Activated B cell treated with CpG ODN at 0.5 μM for 24 hours (primary cell): ENCODE measurements around the gene CNTN4. TPM values are rescaled to one million over a fixed set of nuclear protein-coding genes. Genes with fewer than 3 reads are reported as not detected.

Experiments used
- ATAC-seq: fragments of 200-7000 bp; cut with Tn5 transposase; one replicate; pipeline ENCODE4 v1.10.0; 2021; ENCODE audit warnings: low read depth, mild to moderate bottlenecking, moderate library complexity
- CTCF ChIA-PET: fragments of 350-600 bp; sonication (Branson Sonifier 250); formaldehyde crosslinking; loops from one replicate; lab custom pipeline; 2021; ENCODE audit warnings: antibody characterized with exemption; lab: Charles Lee
- POLR2A ChIA-PET: fragments of 350-600 bp; sonication (Branson Sonifier 250); formaldehyde crosslinking; loops from one replicate; lab custom pipeline; 2021; ENCODE audit warnings: antibody characterized with exemption; lab: Charles Lee
- DNase-seq: peaks from one replicate; pipeline ENCODE4 v3.0.0; 2022
- H3K27ac Mint-ChIP-seq: one replicate; pipeline ENCODE4 v1.8.0; 2020; ENCODE audit warnings: mixed read lengths
- H3K27me3 Mint-ChIP-seq: one replicate; pipeline ENCODE4 v1.8.0; 2021; ENCODE audit warnings: mixed read lengths
- H3K36me3 Mint-ChIP-seq: one replicate; pipeline ENCODE4 v1.8.0; 2021; ENCODE audit warnings: low read depth, mixed read lengths
- H3K4me1 Mint-ChIP-seq: one replicate; pipeline ENCODE4 v1.8.0; 2021; ENCODE audit warnings: mixed read lengths
- H3K4me3 Mint-ChIP-seq: one replicate; pipeline ENCODE4 v1.8.0; 2020; ENCODE audit warnings: mild to moderate bottlenecking, mixed read lengths
- H3K9me3 Mint-ChIP-seq: one replicate; pipeline ENCODE4 v1.8.0; 2020; ENCODE audit warnings: mixed read lengths
- intact Hi-C: fragments of 100-400 bp; cut with micrococcal nuclease; formaldehyde crosslinking; loops from one replicate; pipeline ENCODE4 v1.15.1; 2024
- total RNA-seq: library from RNA; stranded (reverse); gene quantifications from 2 replicates; pipeline ENCODE4 v1.2.3, GENCODE V29; 2022
- TF ChIP-seq, protein P1 (sequence below): fragments of 200-600 bp; IDR thresholded peaks from one replicate; pipeline ENCODE4 v1.8.0; 2022; ENCODE audit warnings: antibody characterized with exemption, mild to moderate bottlenecking

CNTN4 gene
- total RNA-seq, 1 donor from 2014 or later = not detected

GRCh38 chr3:3053974-3054373 lies 955.3 kb downstream of the CNTN4 start:
- Mint-ChIP-seq H3K36me3 (no peaks in the 10 kb centered on the region), H3K27me3 (peaks cover 4% of the 10 kb centered on the region), H3K4me3 (no peak overlapping the region), H3K4me1 (no peaks in the 10 kb centered on the region), H3K27ac (no peak overlapping the region), H3K9me3 (no peaks in the 10 kb centered on the region)
- DNase-seq = no peak
- intact Hi-C loops = no loop called here
- POLR2A ChIA-PET = interaction anchor here (0.5 kb wide), 1 partner anchor 47 kb away, joined by 3 read pairs; no protein-coding TSS in a partner anchor
- CTCF ChIA-PET = no interaction called here
- TF ChIP-seq, protein P1, sequence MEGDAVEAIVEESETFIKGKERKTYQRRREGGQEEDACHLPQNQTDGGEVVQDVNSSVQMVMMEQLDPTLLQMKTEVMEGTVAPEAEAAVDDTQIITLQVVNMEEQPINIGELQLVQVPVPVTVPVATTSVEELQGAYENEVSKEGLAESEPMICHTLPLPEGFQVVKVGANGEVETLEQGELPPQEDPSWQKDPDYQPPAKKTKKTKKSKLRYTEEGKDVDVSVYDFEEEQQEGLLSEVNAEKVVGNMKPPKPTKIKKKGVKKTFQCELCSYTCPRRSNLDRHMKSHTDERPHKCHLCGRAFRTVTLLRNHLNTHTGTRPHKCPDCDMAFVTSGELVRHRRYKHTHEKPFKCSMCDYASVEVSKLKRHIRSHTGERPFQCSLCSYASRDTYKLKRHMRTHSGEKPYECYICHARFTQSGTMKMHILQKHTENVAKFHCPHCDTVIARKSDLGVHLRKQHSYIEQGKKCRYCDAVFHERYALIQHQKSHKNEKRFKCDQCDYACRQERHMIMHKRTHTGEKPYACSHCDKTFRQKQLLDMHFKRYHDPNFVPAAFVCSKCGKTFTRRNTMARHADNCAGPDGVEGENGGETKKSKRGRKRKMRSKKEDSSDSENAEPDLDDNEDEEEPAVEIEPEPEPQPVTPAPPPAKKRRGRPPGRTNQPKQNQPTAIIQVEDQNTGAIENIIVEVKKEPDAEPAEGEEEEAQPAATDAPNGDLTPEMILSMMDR = no peak
- no peak for ATAC-seq

GRCh38 chr3:3059645-3060044 lies 961.0 kb downstream of the CNTN4 start:
- H3K27ac Mint-ChIP-seq = no peak overlapping the region
- DNase-seq = no peak
- intact Hi-C loops = no loop called here
- no peaks in the 10 kb centered on the region for H3K36me3 Mint-ChIP-seq
- H3K4me3 Mint-ChIP-seq = no peak overlapping the region
- POLR2A ChIA-PET = no interaction called here
- peaks cover 4% of the 10 kb centered on the region for H3K27me3 Mint-ChIP-seq
- CTCF ChIA-PET = no interaction called here
- H3K9me3 Mint-ChIP-seq = no peaks in the 10 kb centered on the region
- H3K4me1 Mint-ChIP-seq = no peaks in the 10 kb centered on the region
- TF ChIP-seq, protein P1 = no peak
- no peak for ATAC-seq

- TF ChIP-seq, protein P1 = no peak
- Mint-ChIP-seq H3K27me3 (no peaks in the 10 kb centered on the region), H3K27ac (no peak overlapping the region), H3K4me1 (peaks cover 13% of the 10 kb centered on the region), H3K9me3 (no peaks in the 10 kb centered on the region), H3K4me3 (no peak overlapping the region), H3K36me3 (no peaks in the 10 kb centered on the region)
- CTCF ChIA-PET = no interaction called here
- POLR2A ChIA-PET = no interaction called here
- intact Hi-C loops = no loop called here
- no peak for ATAC-seq
- DNase-seq = no peak
Measured at GRCh38 chr3:3064297-3064696, 965.6 kb downstream of the CNTN4 start.

GRCh38 chr3:3065876-3066275 lies 967.2 kb downstream of the CNTN4 start:
- POLR2A ChIA-PET = no interaction called here
- Mint-ChIP-seq H3K4me1 (peaks cover 13% of the 10 kb centered on the region), H3K36me3 (no peaks in the 10 kb centered on the region), H3K9me3 (no peaks in the 10 kb centered on the region), H3K27me3 (no peaks in the 10 kb centered on the region), H3K27ac (no peak overlapping the region), H3K4me3 (no peak overlapping the region)
- TF ChIP-seq, protein P1 = no peak
- DNase-seq (no peak), ATAC-seq (no peak)
- CTCF ChIA-PET = no interaction called here
- intact Hi-C loops = no loop called here

- H3K27ac Mint-ChIP-seq = no peak overlapping the region
- H3K4me1 Mint-ChIP-seq = peaks cover 13% of the 10 kb centered on the region
- H3K9me3 Mint-ChIP-seq = no peaks in the 10 kb centered on the region
- no peaks in the 10 kb centered on the region for H3K27me3 Mint-ChIP-seq
- DNase-seq = no peak
- intact Hi-C loops = no loop called here
- no peak for ATAC-seq
- ChIA-PET POLR2A (no interaction called here), CTCF (no interaction called here)
- H3K36me3 Mint-ChIP-seq = no peaks in the 10 kb centered on the region
- H3K4me3 Mint-ChIP-seq = no peak overlapping the region
- TF ChIP-seq, protein P1 = no peak
Measured at GRCh38 chr3:3066378-3066777, 967.7 kb downstream of the CNTN4 start.
